ENCODE data around the gene RRAGD.

Gene RRAGD

GRCh38 chr6:89348372-89348771 lies 63.7 kb downstream of the RRAGD start:
- Histone ChIP-seq H3K23ac (ENCODE audit: low read depth, low read length, poor library complexity) (no peak overlapping the region), H4K8ac (ENCODE audit: low read depth, low read length) (no peak overlapping the region), H4K91ac (ENCODE audit: low read depth, low read length, poor library complexity) (no peak overlapping the region), H2BK5ac (ENCODE audit: low read length) (no peak overlapping the region), H2AK5ac (ENCODE audit: low read depth, low read length) (no peak overlapping the region), H3K4ac (ENCODE audit: low read length) (no peak overlapping the region), H3K14ac (ENCODE audit: low read length) (no peak overlapping the region), H3K36me3 (replicated peaks in 1 of 2; ENCODE audit: control insufficient read depth in 2 of 2, insufficient read depth in 2 of 2, low read length in 2 of 2) (peaks cover 0 to 3% of the 10 kb centered on the region in 2 donors), H2BK120ac (ENCODE audit: low read depth, low read length) (no peak overlapping the region), H3K9ac (ENCODE audit: low read depth, low read length, poor library complexity) (no peak overlapping the region), H3K27ac (replicated peaks; ENCODE audit: low read length) (no peak overlapping the region), H2BK12ac (ENCODE audit: low read length) (no peak overlapping the region), H3K9me3 (replicated peaks in 1 of 2; ENCODE audit: control insufficient read depth in 2 of 2, insufficient read depth in 1 of 2, low read depth in 1 of 2, low read length in 2 of 2) (no peaks in the 10 kb centered on the region), H3K27me3 (ENCODE audit: control insufficient read depth in 3 of 3, insufficient read depth in 3 of 3, low read depth in 1 of 3, low read length in 3 of 3) (no peaks in the 10 kb centered on the region), H3K4me1 (ENCODE audit: control insufficient read depth in 2 of 2, insufficient read depth in 1 of 2, low read depth in 1 of 2, low read length in 2 of 2) (peaks cover 4 to 11% of the 10 kb centered on the region in 2 donors), H2BK15ac (ENCODE audit: low read length) (no peak overlapping the region), H3K4me3 (ENCODE audit: low read length in 2 of 2) (no peak overlapping the region), H3K79me1 (ENCODE audit: low read depth, low read length) (no peaks in the 10 kb centered on the region), H2AFZ (ENCODE audit: low read length) (no peak overlapping the region), H3K18ac (ENCODE audit: low read length) (no peak overlapping the region), H3K4me2 (ENCODE audit: insufficient read depth, low read length, poor library complexity, severe bottlenecking) (no peak overlapping the region)
- no peak for DNase-seq (ENCODE audit: low spot score)
- no CpG with 5 or more reads among the region's 1 CpG for WGBS, 2 donors (ENCODE audit: extremely low coverage in 2 of 2, insufficient read length in 2 of 2, insufficient replicate concordance in 1 of 2)

- H3K4me2 ChIP-seq (ENCODE audit: insufficient read depth, low read length, poor library complexity, severe bottlenecking), result no peak overlapping the region
- no peak overlapping the region for H3K27ac ChIP-seq (replicated peaks; ENCODE audit: low read length)
- no peak overlapping the region for H2BK120ac ChIP-seq (ENCODE audit: low read depth, low read length)
- no peaks in the 10 kb centered on the region for H3K27me3 ChIP-seq (ENCODE audit: control insufficient read depth in 3 of 3, insufficient read depth in 3 of 3, low read depth in 1 of 3, low read length in 3 of 3)
- no peak overlapping the region for H3K4me3 ChIP-seq (ENCODE audit: low read length in 2 of 2)
- H3K9me3 ChIP-seq (replicated peaks in 1 of 2; ENCODE audit: control insufficient read depth in 2 of 2, insufficient read depth in 1 of 2, low read depth in 1 of 2, low read length in 2 of 2), result no peaks in the 10 kb centered on the region
- no peak overlapping the region for H2BK12ac ChIP-seq (ENCODE audit: low read length)
- no peak overlapping the region for H3K14ac ChIP-seq (ENCODE audit: low read length)
- no peak overlapping the region for H2BK15ac ChIP-seq (ENCODE audit: low read length)
- DNase-seq (ENCODE audit: low spot score), result no peak
- H4K8ac ChIP-seq (ENCODE audit: low read depth, low read length), result no peak overlapping the region
- no peak overlapping the region for H2BK5ac ChIP-seq (ENCODE audit: low read length)
- H4K91ac ChIP-seq (ENCODE audit: low read depth, low read length, poor library complexity), result no peak overlapping the region
- H2AFZ ChIP-seq (ENCODE audit: low read length), result no peak overlapping the region
- peaks cover 2 to 11% of the 10 kb centered on the region in 2 donors for H3K4me1 ChIP-seq (ENCODE audit: control insufficient read depth in 2 of 2, insufficient read depth in 1 of 2, low read depth in 1 of 2, low read length in 2 of 2)
- H3K18ac ChIP-seq (ENCODE audit: low read length), result no peak overlapping the region
- no peak overlapping the region for H2AK5ac ChIP-seq (ENCODE audit: low read depth, low read length)
- no CpG with 5 or more reads among the region's 2 CpGs for WGBS, 2 donors (ENCODE audit: extremely low coverage in 2 of 2, insufficient read length in 2 of 2, insufficient replicate concordance in 1 of 2)
- H3K9ac ChIP-seq (ENCODE audit: low read depth, low read length, poor library complexity), result no peak overlapping the region
- H3K23ac ChIP-seq (ENCODE audit: low read depth, low read length, poor library complexity), result no peak overlapping the region
- H3K79me1 ChIP-seq (ENCODE audit: low read depth, low read length), result no peaks in the 10 kb centered on the region
- H3K36me3 ChIP-seq (replicated peaks in 1 of 2; ENCODE audit: control insufficient read depth in 2 of 2, insufficient read depth in 2 of 2, low read length in 2 of 2), result peaks cover 0 to 5% of the 10 kb centered on the region in 2 donors
- H3K4ac ChIP-seq (ENCODE audit: low read length), result no peak overlapping the region
Measured at GRCh38 chr6:89347825-89348224, 64.2 kb downstream of the RRAGD start.

- H3K4me3 ChIP-seq (ENCODE audit: low read length in 2 of 2), result no peak overlapping the region
- peaks cover 2 to 11% of the 10 kb centered on the region in 2 donors for H3K4me1 ChIP-seq (ENCODE audit: control insufficient read depth in 2 of 2, insufficient read depth in 1 of 2, low read depth in 1 of 2, low read length in 2 of 2)
- H3K9ac ChIP-seq (ENCODE audit: low read depth, low read length, poor library complexity), result no peak overlapping the region
- no peak overlapping the region for H4K91ac ChIP-seq (ENCODE audit: low read depth, low read length, poor library complexity)
- peaks cover 0 to 18% of the 10 kb centered on the region in 2 donors for H3K36me3 ChIP-seq (replicated peaks in 1 of 2; ENCODE audit: control insufficient read depth in 2 of 2, insufficient read depth in 2 of 2, low read length in 2 of 2)
- no peak overlapping the region for H2BK15ac ChIP-seq (ENCODE audit: low read length)
- no peak overlapping the region for H3K4ac ChIP-seq (ENCODE audit: low read length)
- H2BK5ac ChIP-seq (ENCODE audit: low read length), result no peak overlapping the region
- H3K9me3 ChIP-seq (replicated peaks in 1 of 2; ENCODE audit: control insufficient read depth in 2 of 2, insufficient read depth in 1 of 2, low read depth in 1 of 2, low read length in 2 of 2), result no peaks in the 10 kb centered on the region
- H3K18ac ChIP-seq (ENCODE audit: low read length), result no peak overlapping the region
- H2AK5ac ChIP-seq (ENCODE audit: low read depth, low read length), result no peak overlapping the region
- no peak for DNase-seq (ENCODE audit: low spot score)
- H3K79me1 ChIP-seq (ENCODE audit: low read depth, low read length), result no peaks in the 10 kb centered on the region
- H3K4me2 ChIP-seq (ENCODE audit: insufficient read depth, low read length, poor library complexity, severe bottlenecking), result no peak overlapping the region
- H2BK120ac ChIP-seq (ENCODE audit: low read depth, low read length), result no peak overlapping the region
- no peak overlapping the region for H4K8ac ChIP-seq (ENCODE audit: low read depth, low read length)
- no CpG with 5 or more reads among the region's 4 CpGs for WGBS, 2 donors (ENCODE audit: extremely low coverage in 2 of 2, insufficient read length in 2 of 2, insufficient replicate concordance in 1 of 2)
- no peaks in the 10 kb centered on the region for H3K27me3 ChIP-seq (ENCODE audit: control insufficient read depth in 3 of 3, insufficient read depth in 3 of 3, low read depth in 1 of 3, low read length in 3 of 3)
- H3K23ac ChIP-seq (ENCODE audit: low read depth, low read length, poor library complexity), result no peak overlapping the region
- H2AFZ ChIP-seq (ENCODE audit: low read length), result no peak overlapping the region
- H3K27ac ChIP-seq (replicated peaks; ENCODE audit: low read length), result no peak overlapping the region
- no peak overlapping the region for H2BK12ac ChIP-seq (ENCODE audit: low read length)
- no peak overlapping the region for H3K14ac ChIP-seq (ENCODE audit: low read length)
Measured at GRCh38 chr6:89346433-89346832, 65.6 kb downstream of the RRAGD start.

- no peak overlapping the region for H4K8ac ChIP-seq (ENCODE audit: low read depth, low read length)
- no peak overlapping the region for H2BK5ac ChIP-seq (ENCODE audit: low read length)
- no peaks in the 10 kb centered on the region for H3K27me3 ChIP-seq (ENCODE audit: control insufficient read depth in 3 of 3, insufficient read depth in 3 of 3, low read depth in 1 of 3, low read length in 3 of 3)
- no peaks in the 10 kb centered on the region for H3K4me1 ChIP-seq (ENCODE audit: control insufficient read depth in 2 of 2, insufficient read depth in 1 of 2, low read depth in 1 of 2, low read length in 2 of 2)
- no CpG with 5 or more reads among the region's 2 CpGs for WGBS, 2 donors (ENCODE audit: extremely low coverage in 2 of 2, insufficient read length in 2 of 2, insufficient replicate concordance in 1 of 2)
- H2BK15ac ChIP-seq (ENCODE audit: low read length), result no peak overlapping the region
- DNase-seq (ENCODE audit: low spot score), result no peak
- H3K4me3 ChIP-seq (ENCODE audit: low read length in 2 of 2), result no peak overlapping the region
- H3K9ac ChIP-seq (ENCODE audit: low read depth, low read length, poor library complexity), result no peak overlapping the region
- no peak overlapping the region for H2AK5ac ChIP-seq (ENCODE audit: low read depth, low read length)
- peaks cover 2 to 75% of the 10 kb centered on the region in 2 donors for H3K36me3 ChIP-seq (replicated peaks in 1 of 2; ENCODE audit: control insufficient read depth in 2 of 2, insufficient read depth in 2 of 2, low read length in 2 of 2)
- no peaks in the 10 kb centered on the region for H3K9me3 ChIP-seq (replicated peaks in 1 of 2; ENCODE audit: control insufficient read depth in 2 of 2, insufficient read depth in 1 of 2, low read depth in 1 of 2, low read length in 2 of 2)
- no peak overlapping the region for H3K4ac ChIP-seq (ENCODE audit: low read length)
- H3K23ac ChIP-seq (ENCODE audit: low read depth, low read length, poor library complexity), result no peak overlapping the region
- no peak overlapping the region for H4K91ac ChIP-seq (ENCODE audit: low read depth, low read length, poor library complexity)
- H3K14ac ChIP-seq (ENCODE audit: low read length), result no peak overlapping the region
- H2BK12ac ChIP-seq (ENCODE audit: low read length), result no peak overlapping the region
- no peak overlapping the region for H2AFZ ChIP-seq (ENCODE audit: low read length)
- no peaks in the 10 kb centered on the region for H3K79me1 ChIP-seq (ENCODE audit: low read depth, low read length)
- no peak overlapping the region for H2BK120ac ChIP-seq (ENCODE audit: low read depth, low read length)
- H3K4me2 ChIP-seq (ENCODE audit: insufficient read depth, low read length, poor library complexity, severe bottlenecking), result no peak overlapping the region
- H3K18ac ChIP-seq (ENCODE audit: low read length), result no peak overlapping the region
- no peak overlapping the region for H3K27ac ChIP-seq (replicated peaks; ENCODE audit: low read length)
Measured at GRCh38 chr6:89339565-89339964, 72.5 kb downstream of the RRAGD start.
